Mucosa of rectum (tissue), 2 donors: Measurements from ENCODE around the gene HSPA4.

Experiments
- H3K27ac ChIP-seq, 2 donors: one replicate each; pipeline ENCODE4 v1.7.0; 2013; ENCODE audit warnings: inconsistent platforms in 2 of 2, low read depth in 2 of 2, low read length in 2 of 2
- H3K27me3 ChIP-seq, 2 donors: one replicate each; pipeline ENCODE4 v1.7.0; 2013; ENCODE audit warnings: low read length in 2 of 2; ENCODE audit not compliant: control insufficient read depth in 2 of 2, insufficient read depth in 2 of 2
- H3K36me3 ChIP-seq, 2 donors: one replicate each; pipeline ENCODE4 v1.7.0; 2013; ENCODE audit warnings: low read length in 2 of 2; ENCODE audit not compliant: control insufficient read depth in 2 of 2, insufficient read depth in 2 of 2
- H3K4me1 ChIP-seq, 2 donors: one replicate each; pipeline ENCODE4 v1.7.0; 2013; ENCODE audit warnings: low read length in 2 of 2, mild to moderate bottlenecking in 1 of 2; ENCODE audit not compliant: control insufficient read depth in 2 of 2, insufficient read depth in 2 of 2
- H3K4me3 ChIP-seq, 2 donors: one replicate each; pipeline ENCODE4 v1.7.0; 2013; ENCODE audit warnings: low read length in 2 of 2
- H3K9ac ChIP-seq, 2 donors: one replicate each; pipeline ENCODE4 v1.7.0; 2013; ENCODE audit warnings: low read length in 2 of 2, low read depth in 1 of 2, mild to moderate bottlenecking in 1 of 2
- H3K9me3 ChIP-seq, 2 donors: one replicate each; pipeline ENCODE4 v1.7.0; 2013; ENCODE audit warnings: low read length in 2 of 2; ENCODE audit not compliant: control insufficient read depth in 2 of 2
- donor health status: healthy.
- donor health status: Normal muscosa, but diverticular disease.

HSPA4 gene

DNA sequence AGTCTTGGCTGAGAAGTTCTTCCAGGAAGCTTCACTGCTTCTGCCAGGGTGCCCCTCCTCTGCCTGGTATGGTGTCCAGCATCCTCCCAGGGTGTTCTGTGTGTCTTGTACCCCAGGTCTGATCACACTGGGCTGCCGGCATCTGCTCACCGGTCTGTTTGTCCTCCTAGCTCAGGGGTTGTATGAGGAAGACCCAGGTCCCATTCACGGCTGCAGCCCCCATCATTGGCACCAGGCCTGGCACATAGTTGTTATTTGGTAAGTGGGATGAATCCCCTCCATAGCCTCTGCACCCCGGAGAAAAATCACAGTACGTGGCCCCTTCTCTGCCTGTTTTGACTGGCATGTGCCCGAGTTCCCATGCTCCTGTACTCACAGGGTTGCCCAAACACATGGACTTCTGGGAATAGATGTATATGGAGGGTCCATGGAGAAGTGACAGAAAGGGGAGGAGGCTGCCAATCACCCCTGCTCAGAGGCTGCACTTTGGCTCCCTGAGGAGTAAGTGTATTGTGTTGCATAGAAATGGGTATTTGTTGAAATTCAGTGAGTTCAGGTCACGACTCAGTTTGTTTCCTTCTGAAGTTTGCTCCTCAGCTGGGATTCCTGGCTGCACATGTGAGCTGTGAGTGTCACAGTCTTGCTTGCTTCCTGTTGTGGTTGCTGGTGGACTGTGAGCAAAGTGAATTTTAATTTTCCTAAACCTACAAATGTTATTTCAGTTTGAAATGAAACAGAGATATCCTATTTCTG lies 96.2 kb downstream of the HSPA4 start:
- H3K36me3 ChIP-seq = no peaks in the 10 kb centered on the region
- no peak overlapping the region for H3K27ac ChIP-seq
- H3K4me3 ChIP-seq = no peak overlapping the region
- H3K4me1 ChIP-seq = no peaks in the 10 kb centered on the region
- no peaks in the 10 kb centered on the region for H3K9me3 ChIP-seq
- H3K9ac ChIP-seq = no peak overlapping the region
- H3K27me3 ChIP-seq = peaks cover 0 to 2% of the 10 kb centered on the region in 2 donors

DNA sequence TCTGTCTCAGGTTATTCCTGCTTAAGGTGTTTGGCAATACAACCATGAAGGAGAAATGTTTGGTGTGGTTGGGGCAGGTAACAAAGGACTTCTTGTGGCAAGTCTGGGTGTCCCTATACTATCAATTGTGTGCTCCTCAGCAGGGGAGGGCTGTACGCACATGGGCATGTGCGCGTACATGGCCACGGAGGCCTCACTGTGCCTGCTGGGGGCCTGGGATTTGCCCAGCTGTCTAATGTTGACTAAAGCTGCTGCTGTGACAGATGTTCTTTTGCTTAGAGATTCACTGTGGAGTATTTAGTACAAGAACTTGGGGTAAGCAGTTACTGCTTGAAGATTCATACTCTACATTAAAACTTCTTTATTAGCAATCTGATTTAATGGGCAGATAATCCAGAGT lies 97.5 kb downstream of the HSPA4 start:
- H3K9ac ChIP-seq = no peak overlapping the region
- no peaks in the 10 kb centered on the region for H3K27me3 ChIP-seq

GRCh38 chr5:133150909-133151544 lies 99.2 kb downstream of the HSPA4 start:
- H3K9ac ChIP-seq = no peak overlapping the region
- no peak overlapping the region for H3K27ac ChIP-seq
- H3K9me3 ChIP-seq = no peaks in the 10 kb centered on the region
- no peaks in the 10 kb centered on the region for H3K27me3 ChIP-seq
- no peak overlapping the region for H3K4me3 ChIP-seq
- no peaks in the 10 kb centered on the region for H3K36me3 ChIP-seq
- no peaks in the 10 kb centered on the region for H3K4me1 ChIP-seq

More for the DNA sequence above, 97.5 kb downstream of the HSPA4 start:
- H3K9me3 ChIP-seq = no peaks in the 10 kb centered on the region
- no peaks in the 10 kb centered on the region for H3K36me3 ChIP-seq
- H3K4me1 ChIP-seq = no peaks in the 10 kb centered on the region
- no peak overlapping the region for H3K4me3 ChIP-seq
- no peak overlapping the region for H3K27ac ChIP-seq

- no peaks in the 10 kb centered on the region for H3K4me1 ChIP-seq
- H3K9me3 ChIP-seq = no peaks in the 10 kb centered on the region
- no peaks in the 10 kb centered on the region for H3K36me3 ChIP-seq
- H3K4me3 ChIP-seq = no peak overlapping the region
- no peaks in the 10 kb centered on the region for H3K27me3 ChIP-seq
- H3K27ac ChIP-seq = no peak overlapping the region
- H3K9ac ChIP-seq = no peak overlapping the region
Observed at GRCh38 chr5:133154274-133155075, 102.7 kb downstream of the HSPA4 start.

GRCh38 chr5:133155326-133155969 lies 103.6 kb downstream of the HSPA4 start:
- no peaks in the 10 kb centered on the region for H3K4me1 ChIP-seq
- H3K9me3 ChIP-seq = no peaks in the 10 kb centered on the region
- no peak overlapping the region for H3K27ac ChIP-seq
- no peak overlapping the region for H3K9ac ChIP-seq
- H3K4me3 ChIP-seq = no peak overlapping the region
- no peaks in the 10 kb centered on the region for H3K36me3 ChIP-seq
- H3K27me3 ChIP-seq = no peaks in the 10 kb centered on the region
